HepG2 (cell line): ENCODE data around the gene UBE4A. TPM values are rescaled to one million over a fixed set of nuclear protein-coding genes. Genes with fewer than 3 reads are reported as not detected.

ENCODE experiments used
- ATAC-seq: fragments of 200-7000 bp; cut with Tn5 transposase; 3 replicates; pipeline ENCODE4 v1.9.1; 2020; ENCODE audit warnings: mild to moderate bottlenecking, moderate library complexity
- BruUV-seq: library from RNA; stranded (reverse); fragments of 400-500 nt; replicated peaks from 2 replicates; lab custom pipeline; 2021; lab: Mats Ljungman, UMichigan
- CTCF ChIA-PET: fragments of 300-600 bp; formaldehyde crosslinking; extraction: SDS; loops from one replicate; lab custom pipeline; 2021; ENCODE audit warnings: low total read pairs, inconsistent platforms, low intra/inter-chr PET ratio; lab: Yijun Ruan, JAX
- POLR2A ChIA-PET: fragments of 350-600 bp; sonication (Branson Sonifier 250); formaldehyde crosslinking; loops from one replicate; lab custom pipeline; 2020; ENCODE audit warnings: antibody characterized with exemption, inconsistent platforms; lab: Yijun Ruan, JAX
- DNase-seq: peaks from one replicate; pipeline ENCODE4 v3.0.0-alpha.2; 2015; ENCODE audit warnings: low spot score
- FAIRE-seq: peaks from 3 replicates; lab custom pipeline; 2011; peaks lifted over from hg19 to GRCh38; lab: Jason Lieb, UNC
- H2AFZ ChIP-seq: one replicate; pipeline ENCODE4 v1.6.1; 2011; ENCODE audit warnings: low read length, inconsistent platforms
- H3K27ac ChIP-seq: fragments of 300-600 bp; 3 replicates; pipeline ENCODE4 v1.8.0; 2011; ENCODE audit warnings: mixed run types, mild to moderate bottlenecking, mixed read lengths, low read length, inconsistent platforms; ENCODE audit not compliant: insufficient read depth; ENCODE audit errors: extremely low read length
- H3K27me3 ChIP-seq, 2 experiments: fragments of 200-600 bp in 1 of 2; 2 replicates in 1 of 2; 3 replicates in 1 of 2; pipeline versions ENCODE4 v1.6.0 to v1.8.0; 2011; ENCODE audit warnings: low read length in 2 of 2, mild to moderate bottlenecking in 2 of 2, moderate library complexity in 2 of 2, inconsistent platforms in 1 of 2; ENCODE audit not compliant: insufficient read depth in 2 of 2, control insufficient read depth in 1 of 2
- H3K36me3 ChIP-seq, 2 experiments: fragments of 200-600 bp in 1 of 2; replicated peaks in 1 of 2; 2 replicates in 1 of 2; 3 replicates in 1 of 2; pipeline versions ENCODE4 v1.5.1 to v1.8.0; 2011; ENCODE audit warnings: low read length in 2 of 2, inconsistent platforms in 1 of 2; ENCODE audit not compliant: insufficient read depth in 2 of 2, control insufficient read depth in 1 of 2
- H3K4me1 ChIP-seq: 2 replicates; pipeline ENCODE4 v1.5.1; 2012; ENCODE audit warnings: low read length, inconsistent platforms; ENCODE audit not compliant: insufficient read depth
- H3K4me2 ChIP-seq: 2 replicates; pipeline ENCODE4 v1.6.0; 2011; ENCODE audit warnings: low read depth, low read length, inconsistent platforms
- H3K4me3 ChIP-seq, 3 experiments: fragments of 200-600 bp in 1 of 3; sonication (generic), shearing (Covaris generic) in 1 of 3; replicated peaks in 1 of 3; 2 replicates each; pipeline ENCODE4 v1.5.1; 2011 to 2016; ENCODE audit warnings: low read length in 3 of 3, inconsistent platforms in 2 of 3, low read depth in 2 of 3, mild to moderate bottlenecking in 2 of 3, control low read depth in 1 of 3, mixed read lengths in 1 of 3; ENCODE audit not compliant: insufficient read depth in 1 of 3
- H3K79me2 ChIP-seq: one replicate; pipeline ENCODE4 v1.6.1; 2011; ENCODE audit warnings: low read length, inconsistent platforms; ENCODE audit not compliant: insufficient read depth
- H3K9ac ChIP-seq: 2 replicates; pipeline ENCODE4 v1.6.0; 2011; ENCODE audit warnings: mild to moderate bottlenecking, low read depth, low read length, inconsistent platforms; ENCODE audit not compliant: insufficient read depth
- H3K9me3 ChIP-seq: 2 replicates; pipeline ENCODE4 v1.5.1; 2012; ENCODE audit warnings: mild to moderate bottlenecking, low read length
- H4K20me1 ChIP-seq: 2 replicates; pipeline ENCODE4 v1.6.0; 2011; ENCODE audit warnings: inconsistent platforms, mild to moderate bottlenecking, low read length, moderate library complexity; ENCODE audit not compliant: insufficient read depth
- MAX ChIP-seq: IDR thresholded peaks from 2 replicates; pipeline ENCODE4 v1.6.1; 2012; ENCODE audit warnings: inconsistent platforms
- NCOA1 ChIP-seq: sonication (generic); formaldehyde crosslinking; IDR thresholded peaks from 2 replicates; pipeline ENCODE4 v1.9.0; 2021; ENCODE audit warnings: missing genetic modification reagents
- NFYB ChIP-seq: sonication (generic); formaldehyde crosslinking; IDR thresholded peaks from 2 replicates; pipeline ENCODE4 v1.4.0; 2020; ENCODE audit warnings: missing genetic modification reagents
- NFYC ChIP-seq: IDR thresholded peaks from 2 replicates; pipeline ENCODE4 v1.6.1; 2016; ENCODE audit warnings: missing genetic modification reagents, missing compliant biosample characterization
- POLR2A ChIP-seq, 2 experiments: IDR thresholded peaks; 2 replicates each; pipeline ENCODE4 v1.6.1; 2011; ENCODE audit warnings: low read depth in 2 of 2, low read length in 2 of 2, mild to moderate bottlenecking in 1 of 2, moderate library complexity in 1 of 2; ENCODE audit not compliant: insufficient read depth in 1 of 2
- POLR2AphosphoS2 ChIP-seq: IDR thresholded peaks from 2 replicates; pipeline ENCODE4 v1.6.1; 2011; ENCODE audit warnings: low read depth, low read length, improper control_type of control experiment
- SETDB1 ChIP-seq: sonication (generic); formaldehyde crosslinking; IDR thresholded peaks from 2 replicates; pipeline ENCODE4 v1.5.1; 2020; ENCODE audit warnings: missing genetic modification reagents, mild to moderate bottlenecking, borderline replicate concordance
- TGIF2 ChIP-seq: IDR thresholded peaks from 2 replicates; pipeline ENCODE4 v1.6.1; 2016; ENCODE audit warnings: control low read depth, missing compliant biosample characterization
- ZBTB20 ChIP-seq: sonication (generic); formaldehyde crosslinking; IDR thresholded peaks from 2 replicates; pipeline ENCODE4 v1.8.1; 2023; ENCODE audit warnings: missing genetic modification reagents, low read depth, mild to moderate bottlenecking, borderline replicate concordance
- ZBTB42 ChIP-seq: sonication (generic); formaldehyde crosslinking; IDR thresholded peaks from 2 replicates; pipeline ENCODE4 v1.5.0; 2020; ENCODE audit warnings: mild to moderate bottlenecking, missing genetic modification reagents
- ZBTB8A ChIP-seq: sonication (generic); formaldehyde crosslinking; IDR thresholded peaks from 2 replicates; pipeline ENCODE4 v1.4.0; 2020; ENCODE audit warnings: mild to moderate bottlenecking, low read depth, missing genetic modification reagents, borderline replicate concordance
- ZNF138 ChIP-seq: sonication (generic); formaldehyde crosslinking; IDR thresholded peaks from 2 replicates; pipeline ENCODE4 v1.5.0; 2020; ENCODE audit warnings: mild to moderate bottlenecking, low read depth, missing genetic modification reagents
- ZNF275 ChIP-seq: sonication (generic); formaldehyde crosslinking; IDR thresholded peaks from 2 replicates; pipeline ENCODE4 v1.8.0; 2022; ENCODE audit warnings: missing genetic modification reagents, mild to moderate bottlenecking, inconsistent platforms, borderline replicate concordance
- ZNF407 ChIP-seq: sonication (generic); formaldehyde crosslinking; IDR thresholded peaks from one replicate; pipeline ENCODE4 v1.5.1; 2020; ENCODE audit warnings: mild to moderate bottlenecking, missing genetic modification reagents; ENCODE audit errors: not compliant biosample characterization
- ZNF563 ChIP-seq: sonication (generic); formaldehyde crosslinking; IDR thresholded peaks from 2 replicates; pipeline ENCODE4 v1.8.0; 2022; ENCODE audit warnings: mild to moderate bottlenecking, moderate library complexity, missing genetic modification reagents
- ZNF75D ChIP-seq: sonication (generic); formaldehyde crosslinking; IDR thresholded peaks from 2 replicates; pipeline ENCODE4 v1.8.1; 2023; ENCODE audit warnings: missing genetic modification reagents, mild to moderate bottlenecking, borderline replicate concordance
- WGBS: methylation state at CpG from one replicate; pipeline ENCODE4 v1.1.6; 2017; ENCODE audit warnings: low lambda C conversion rate; 5-methylcytosine and 5-hydroxymethylcytosine counted together
- in situ Hi-C: cut with HindIII; loops from 2 replicates; pipeline ENCODE4 v1.10.0; 2017; ENCODE audit warnings: low pct_unique_long_range_greater_than_20kb; ENCODE audit not compliant: extremely low pct_ligation_motif_present
- intact Hi-C: fragments of 100-400 bp; cut with micrococcal nuclease; formaldehyde crosslinking; loops from one replicate; pipeline ENCODE4 v1.10.0; 2022; ENCODE audit not compliant: unreplicated experiment
- polyA plus RNA-seq, 8 experiments: library from polyadenylated mRNA; depleted of rRNA in 3 of 8; stranded (reverse) in 7 of 8; unstranded in 1 of 8; fragments of >200 nt; fragmentation: Illumina TruSeq in 4 of 8; extraction: Trizol in 4 of 8; gene quantifications; 2 replicates each; pipeline versions ENCODE4 v1.2.1 to v1.2.3, GENCODE V29; 2011 to 2016; ENCODE audit warnings: low read depth in 4 of 8, missing spikeins in 1 of 8, mixed read lengths in 1 of 8; ENCODE audit not compliant: insufficient read depth in 1 of 8
- total RNA-seq, 5 experiments: library from RNA; depleted of rRNA; stranded (reverse); fragments of >200 nt; fragmentation: Illumina TruSeq; extraction: Trizol; gene quantifications; 2 replicates each; pipeline ENCODE4 v1.2.3, GENCODE V29; 2016; ENCODE audit warnings: low read depth in 1 of 5

UBE4A gene
- total and polyA plus RNA-seq, 2 of the 13 experiments (the other 11 are each of a cell fraction or from before 2014, with no cell fraction given): 15.1 to 32.7 TPM

GRCh38 chr11:118434123-118434552, 74.7 kb downstream of the UBE4A start:
- CTCF ChIA-PET: no interaction called here
- peak overlapping the region; percentile 72 for H3K9ac ChIP-seq
- TF ChIP-seq ZNF275 (CRISPR knock-in tag) (no peak), ZBTB42 (CRISPR knock-in tag) (no peak), POLR2A (IDR thresholded peaks at IDR 0.05; ENCODE audit: insufficient read depth in 1 of 2, low read depth in 2 of 2, low read length in 2 of 2) (0 out of 4 replicates have a peak, but pooled peaks of 1 of the 2 experiments have one; percentile 5), MAX (peak; percentile 63), ZNF407 (no peak), ZNF138 (no peak), ZBTB8A (0 out of 2 replicates have a peak, but pooled peaks have one; percentile 23), NCOA1 (CRISPR knock-in tag) (0 out of 2 replicates have a peak, but pooled peaks have one; percentile 2), NFYC (0 out of 2 replicates have a peak, but pooled peaks have one; percentile 3), NFYB (CRISPR knock-in tag) (peak; percentile 32; the same call in 1 of the 2 replicates), ZBTB20 (no peak), ZNF563 (CRISPR knock-in tag) (no peak), ZNF75D (no peak), SETDB1 (CRISPR knock-in tag) (no peak), TGIF2 (0 out of 2 replicates have a peak, but pooled peaks have one; percentile 0), POLR2AphosphoS2 (no peak)

More at GRCh38 chr11:118434123-118434552, 74.7 kb downstream of the UBE4A start:
- DNase-seq (peak; percentile 32), ATAC-seq (no peak), FAIRE-seq (no peak)
- no peaks in the 10 kb centered on the region; a peak in 1 of 5 replicates for H3K36me3 ChIP-seq
- intact Hi-C loops (loop anchor here (2.0 kb wide), 1 partner anchor 33 kb away; the partner anchor contains the start of gene ATP5MG), in situ Hi-C loops (no loop called here)
- peak overlapping the region; percentile 100 for H3K4me2 ChIP-seq
- H3K4me1 ChIP-seq: peaks cover 47% of the 10 kb centered on the region
- peaks cover 16% of the 10 kb centered on the region for H4K20me1 ChIP-seq
- peak overlapping the region; percentile 87 for H3K27ac ChIP-seq
- H2AFZ ChIP-seq: peak overlapping the region; percentile 89
- POLR2A ChIA-PET: interaction anchor here (1.2 to 2.1 kb wide), 2 partner anchors 14 to 96 kb away, joined by 3 to 8 read pairs; partner anchors contain the start of gene TMEM25
- WGBS: under 1% methylated on average over 9 of the region's 9 CpGs
- H3K79me2 ChIP-seq: peaks cover 26% of the 10 kb centered on the region
- no TSS peak for BruUV-seq
- H3K4me3 ChIP-seq: peak overlapping the region; percentile 11 to 84 (median 73)
- no peaks in the 10 kb centered on the region for H3K27me3 ChIP-seq
- H3K9me3 ChIP-seq: no peaks in the 10 kb centered on the region
